Activated T-helper 1 cell treated with anti-CD3 and anti-CD28 coated beads, Interleukin-2, amount 50 U/mL, for 16 hours (primary cell): ENCODE data around the gene GCK.

ENCODE experiments used
- DNase-seq, 2 donors: peaks; one replicate each; pipeline ENCODE4 v3.0.0-alpha.2; 2020; ENCODE audit warnings: low read depth in 1 of 2, low spot score in 1 of 2

Gene GCK

DNA sequence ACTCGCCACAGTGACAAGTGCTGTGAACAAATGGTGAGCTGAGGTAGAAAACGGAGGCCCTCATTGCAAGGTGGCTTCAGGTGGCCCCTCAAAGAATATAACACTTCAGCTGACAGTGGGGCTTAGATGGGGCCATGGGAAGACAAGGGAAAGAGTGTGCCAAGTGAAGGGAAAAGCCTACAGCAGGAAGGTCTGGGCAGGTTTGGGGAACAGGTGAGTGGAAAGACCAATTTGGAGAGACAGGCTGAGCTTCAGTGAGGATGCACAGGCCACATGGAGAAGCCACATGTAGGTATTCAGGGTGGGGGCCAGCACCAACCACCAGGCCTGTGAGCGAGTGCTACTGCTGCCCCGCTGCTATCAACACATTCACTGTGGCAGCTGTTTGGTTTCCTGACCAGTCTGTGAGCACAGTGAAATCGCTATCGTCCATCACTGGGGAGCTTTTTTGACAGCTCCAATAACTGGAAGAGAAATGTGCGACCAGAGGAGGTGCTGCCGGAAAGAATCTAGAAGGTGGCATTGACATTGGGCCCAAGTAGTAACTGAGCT, 69.3 kb downstream of the GCK start:
- no peak for DNase-seq

DNA sequence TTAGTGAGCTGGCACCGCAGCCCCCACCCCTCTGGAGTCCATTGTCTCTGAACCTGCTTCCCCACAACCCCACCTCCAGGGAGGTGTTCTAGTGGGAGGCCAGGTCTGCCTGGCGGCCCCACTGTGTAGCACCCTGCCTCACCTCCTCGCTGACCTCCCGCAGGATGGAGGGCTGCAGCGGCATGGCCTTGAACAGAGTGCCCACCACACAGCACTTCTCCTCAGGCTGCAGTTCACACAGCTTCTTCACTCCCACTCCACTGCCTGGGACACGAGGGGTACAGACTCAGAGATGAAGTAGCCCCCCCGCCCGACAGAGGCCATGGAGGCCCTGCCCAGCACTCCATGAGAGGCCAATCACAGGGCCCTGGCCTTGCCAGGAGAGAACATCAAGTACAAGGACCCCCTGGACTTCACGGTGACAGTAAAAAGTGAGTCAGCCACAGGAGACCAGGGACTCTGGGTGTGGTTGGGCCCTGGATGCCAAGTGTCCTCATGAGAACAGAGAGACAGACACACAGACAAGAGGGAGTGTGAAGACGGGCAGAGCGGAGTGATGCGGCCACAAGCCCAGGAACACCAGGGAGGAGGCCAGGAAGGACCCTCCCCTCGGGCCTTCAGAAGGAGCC, 71.3 kb downstream of the GCK start:
- DNase-seq: no peak

DNA sequence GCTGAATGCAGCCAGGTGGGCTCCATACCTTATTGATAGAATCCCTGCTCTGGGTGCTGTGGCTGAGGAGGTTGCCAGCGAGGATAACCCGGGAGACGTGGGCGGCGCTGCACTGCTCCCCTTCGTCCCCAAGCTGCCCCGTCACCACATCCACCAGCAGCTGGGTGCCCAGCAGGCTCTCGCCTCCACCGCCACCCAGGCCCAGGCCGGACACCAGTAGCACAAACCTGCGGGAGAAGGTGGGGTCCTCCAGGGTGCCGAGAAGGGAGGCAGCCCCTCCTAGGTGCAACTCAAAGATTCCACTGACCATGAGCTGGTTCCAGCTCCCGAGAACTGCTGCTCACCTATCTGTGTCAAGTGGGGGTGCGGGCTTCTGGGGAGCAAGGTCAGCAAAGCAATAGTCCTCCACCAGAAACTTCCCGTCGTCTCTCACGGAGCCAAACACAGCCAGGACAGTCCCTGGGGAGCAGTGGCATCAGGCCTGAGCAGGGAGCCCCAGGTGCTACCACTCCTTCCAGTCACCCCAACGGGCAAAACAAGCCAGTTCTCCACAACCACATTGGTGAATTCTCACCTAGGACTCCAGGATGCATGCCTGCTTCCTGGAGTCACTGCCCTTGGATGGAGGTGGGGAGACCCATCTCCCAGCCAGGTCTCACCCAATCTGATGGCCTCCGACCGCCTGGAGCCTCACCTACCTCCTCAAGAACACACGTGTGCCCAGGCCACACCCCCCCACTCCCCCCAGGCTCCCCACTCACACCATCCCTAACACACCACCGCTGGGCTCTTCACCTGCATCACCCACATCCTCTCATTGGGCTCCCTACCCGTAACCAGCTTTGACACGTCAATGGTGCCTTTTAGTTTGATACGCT, 72.2 kb downstream of the GCK start:
- no peak for DNase-seq

DNA sequence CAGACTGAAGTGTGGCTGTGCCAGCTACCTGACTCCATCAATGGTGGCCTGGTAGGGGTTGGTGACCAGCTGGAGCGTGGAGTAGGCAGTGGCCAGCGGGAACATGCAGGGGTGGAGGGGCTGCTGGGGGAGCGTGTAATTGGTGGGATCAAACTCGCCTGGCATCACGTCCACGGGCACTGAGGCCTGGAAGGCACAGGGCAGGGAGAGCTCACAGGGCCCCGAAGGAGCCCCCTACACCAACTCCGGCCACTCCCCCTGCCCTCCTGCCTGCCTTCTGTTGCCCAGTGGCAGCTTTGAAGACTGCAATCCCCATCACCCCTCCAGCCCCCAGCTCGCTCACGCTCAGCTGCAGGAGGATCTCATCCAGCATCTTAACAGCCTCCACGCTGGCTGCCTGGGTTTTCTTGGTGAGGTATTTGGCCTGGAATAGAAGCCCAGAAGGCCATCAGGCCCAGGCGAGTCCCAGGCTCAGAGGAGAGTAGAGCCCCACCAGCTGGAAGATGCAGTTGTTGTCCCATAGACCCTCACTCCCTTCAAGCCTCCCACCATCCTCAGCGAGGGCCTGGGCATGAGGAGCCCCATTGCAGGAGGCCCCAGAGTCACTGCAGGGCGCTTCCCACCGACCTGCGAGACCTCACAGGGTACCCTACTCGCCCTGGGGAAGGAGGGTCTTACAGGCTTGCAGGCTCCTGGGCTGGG, 73.0 kb downstream of the GCK start:
- no peak for DNase-seq

DNA sequence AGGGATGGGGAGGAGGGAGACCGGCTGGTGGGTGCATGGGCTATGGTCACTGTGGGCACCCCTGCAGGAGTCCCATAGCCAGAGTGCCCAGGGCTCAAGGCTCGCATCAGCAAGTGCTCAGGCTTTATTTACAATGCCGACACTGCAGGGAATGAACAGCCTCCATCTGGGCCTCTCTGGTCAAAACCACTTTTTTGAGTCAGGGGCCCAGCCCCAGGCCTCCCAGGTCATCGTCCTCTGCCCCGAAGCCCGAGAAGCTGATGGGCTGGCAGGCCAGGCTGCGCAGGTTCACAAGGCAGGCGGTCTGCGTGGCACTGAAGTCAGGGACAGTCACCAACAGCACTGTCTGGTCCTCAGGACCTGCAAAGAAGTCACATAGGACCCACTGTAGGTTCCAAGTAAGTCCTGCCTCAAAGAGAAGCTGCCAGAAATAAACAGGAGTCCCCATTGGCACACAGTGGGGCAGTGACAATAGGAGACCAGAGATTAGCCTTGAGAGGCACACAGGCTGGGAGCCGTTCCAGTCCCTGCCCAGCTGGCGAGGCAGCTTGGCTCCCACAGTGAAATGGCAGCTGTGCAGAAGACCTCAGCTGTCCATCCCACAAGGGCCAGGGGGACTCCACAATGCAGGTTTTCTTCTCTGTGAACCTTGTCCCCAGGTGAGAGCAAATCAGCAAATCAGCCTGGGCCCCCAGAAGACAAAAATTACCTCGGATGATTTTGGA, 74.5 kb downstream of the GCK start:
- no peak for DNase-seq

DNA sequence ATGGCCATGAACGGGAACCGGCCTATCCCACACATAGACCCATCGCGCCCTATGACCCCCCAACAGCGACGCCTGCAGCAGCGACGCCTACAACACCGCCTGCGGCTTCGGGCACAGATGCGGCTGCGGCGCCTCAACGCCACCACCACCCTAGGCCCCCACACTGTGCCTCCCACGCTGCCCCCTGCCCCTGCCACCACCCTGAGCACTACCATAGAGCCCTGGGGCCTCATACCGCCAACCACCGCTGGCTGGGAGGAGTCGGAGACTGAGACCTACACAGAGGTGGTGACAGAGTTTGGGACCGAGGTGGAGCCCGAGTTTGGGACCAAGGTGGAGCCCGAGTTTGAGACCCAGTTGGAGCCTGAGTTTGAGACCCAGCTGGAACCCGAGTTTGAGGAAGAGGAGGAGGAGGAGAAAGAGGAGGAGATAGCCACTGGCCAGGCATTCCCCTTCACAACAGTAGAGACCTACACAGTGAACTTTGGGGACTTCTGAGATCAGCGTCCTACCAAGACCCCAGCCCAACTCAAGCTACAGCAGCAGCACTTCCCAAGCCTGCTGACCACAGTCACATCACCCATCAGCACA, 75.4 kb downstream of the GCK start:
- DNase-seq: no peak

DNA sequence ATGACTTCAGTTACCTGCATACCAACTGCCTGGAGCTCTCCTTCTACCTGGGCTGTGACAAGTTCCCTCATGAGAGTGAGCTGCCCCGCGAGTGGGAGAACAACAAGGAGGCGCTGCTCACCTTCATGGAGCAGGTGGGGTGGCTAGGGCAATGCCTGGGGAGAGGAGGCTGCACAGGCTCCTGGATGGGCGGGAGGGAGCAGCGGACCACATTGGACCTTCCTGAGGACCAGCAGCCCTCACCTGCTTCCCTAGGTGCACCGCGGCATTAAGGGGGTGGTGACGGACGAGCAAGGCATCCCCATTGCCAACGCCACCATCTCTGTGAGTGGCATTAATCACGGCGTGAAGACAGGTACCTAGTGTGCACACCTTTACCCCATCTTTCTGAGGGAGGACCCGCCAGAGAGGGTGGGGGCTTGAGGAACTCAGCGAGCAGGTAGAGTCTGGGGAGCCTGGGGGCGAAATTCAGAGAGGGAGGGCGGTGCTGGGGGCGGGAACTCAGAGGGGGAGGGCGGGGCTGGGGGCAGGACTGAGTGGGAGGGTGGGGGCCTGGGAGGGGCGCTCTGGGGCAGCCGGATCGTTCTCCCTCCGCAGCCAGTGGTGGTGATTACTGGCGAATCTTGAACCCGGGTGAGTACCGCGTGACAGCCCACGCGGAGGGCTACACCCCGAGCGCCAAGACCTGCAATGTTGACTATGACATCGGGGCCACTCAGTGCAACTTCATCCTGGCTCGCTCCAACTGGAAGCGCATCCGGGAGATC, 76.1 kb downstream of the GCK start:
- no peak for DNase-seq

DNA sequence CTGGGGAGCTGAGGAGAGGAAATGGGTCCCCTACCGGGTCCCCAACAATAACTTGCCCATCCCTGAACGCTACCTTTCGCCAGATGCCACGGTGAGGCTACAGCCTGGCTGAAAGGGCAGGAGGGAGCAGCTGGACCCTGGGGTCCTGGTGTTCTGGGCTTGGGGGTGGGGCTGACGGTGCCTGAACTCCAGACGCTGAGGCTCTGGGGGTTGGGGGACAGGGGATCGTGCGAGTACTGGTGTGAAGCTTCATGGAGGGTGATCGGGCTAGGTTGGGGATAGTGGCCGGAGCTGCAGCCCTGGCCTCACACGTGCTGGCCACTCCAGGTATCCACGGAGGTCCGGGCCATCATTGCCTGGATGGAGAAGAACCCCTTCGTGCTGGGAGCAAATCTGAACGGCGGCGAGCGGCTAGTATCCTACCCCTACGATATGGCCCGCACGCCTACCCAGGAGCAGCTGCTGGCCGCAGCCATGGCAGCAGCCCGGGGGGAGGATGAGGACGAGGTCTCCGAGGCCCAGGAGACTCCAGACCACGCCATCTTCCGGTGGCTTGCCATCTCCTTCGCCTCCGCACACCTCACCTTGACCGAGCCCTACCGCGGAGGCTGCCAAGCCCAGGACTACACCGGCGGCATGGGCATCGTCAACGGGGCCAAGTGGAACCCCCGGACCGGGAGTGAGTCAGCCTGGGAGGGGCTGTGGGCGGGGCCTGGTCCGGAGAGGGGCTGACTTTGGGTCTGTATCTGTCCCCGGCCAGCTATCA, 76.8 kb downstream of the GCK start:
- no peak for DNase-seq

DNA sequence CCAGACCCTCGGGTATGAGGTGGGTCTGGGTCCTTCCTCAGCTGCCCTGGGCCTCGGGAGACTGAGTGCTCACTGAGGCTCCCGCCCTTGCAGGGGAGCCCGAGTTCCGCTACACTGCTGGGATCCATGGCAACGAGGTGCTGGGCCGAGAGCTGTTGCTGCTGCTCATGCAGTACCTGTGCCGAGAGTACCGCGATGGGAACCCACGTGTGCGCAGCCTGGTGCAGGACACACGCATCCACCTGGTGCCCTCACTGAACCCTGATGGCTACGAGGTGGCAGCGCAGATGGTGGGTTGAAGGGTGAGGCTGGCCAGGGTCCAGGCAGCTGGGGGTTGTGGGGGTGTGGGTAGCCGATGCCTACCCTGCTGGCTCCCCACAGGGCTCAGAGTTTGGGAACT, 77.5 kb downstream of the GCK start:
- DNase-seq: no peak

DNA sequence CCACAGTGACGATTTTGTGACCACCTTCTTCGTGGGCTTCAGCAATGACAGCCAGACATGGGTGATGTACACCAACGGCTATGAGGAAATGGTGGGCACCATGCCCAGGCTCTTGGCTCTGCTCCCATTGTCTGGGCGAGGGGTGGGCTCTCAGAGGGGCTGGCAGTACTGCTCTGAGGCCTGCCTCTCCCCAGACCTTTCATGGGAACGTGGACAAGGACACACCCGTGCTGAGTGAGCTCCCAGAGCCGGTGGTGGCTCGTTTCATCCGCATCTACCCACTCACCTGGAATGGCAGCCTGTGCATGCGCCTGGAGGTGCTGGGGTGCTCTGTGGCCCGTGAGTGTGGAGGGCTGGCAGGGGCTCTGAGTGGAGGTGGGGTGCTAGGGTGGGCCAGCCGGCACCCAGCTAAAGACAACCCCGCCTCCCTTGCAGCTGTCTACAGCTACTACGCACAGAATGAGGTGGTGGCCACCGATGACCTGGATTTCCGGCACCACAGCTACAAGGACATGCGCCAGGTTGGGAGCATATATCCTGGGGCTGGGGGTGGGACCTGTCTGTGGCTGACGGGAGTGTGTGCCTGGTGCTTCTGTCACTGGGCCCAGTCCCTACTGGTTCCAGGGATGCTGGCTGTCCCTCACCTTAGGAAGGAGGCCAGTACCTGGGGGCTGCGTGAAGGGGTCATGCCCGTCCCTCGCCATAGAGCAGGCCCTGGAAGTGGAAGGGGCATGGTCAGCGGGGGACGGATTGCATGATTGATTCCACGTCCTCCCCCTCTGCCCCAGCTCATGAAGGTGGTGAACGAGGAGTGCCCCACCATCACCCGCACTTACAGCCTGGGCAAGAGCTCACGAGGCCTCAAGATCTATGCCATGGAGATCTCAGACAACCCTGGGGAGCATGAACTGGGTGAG, 78.3 kb downstream of the GCK start:
- no peak for DNase-seq

DNA sequence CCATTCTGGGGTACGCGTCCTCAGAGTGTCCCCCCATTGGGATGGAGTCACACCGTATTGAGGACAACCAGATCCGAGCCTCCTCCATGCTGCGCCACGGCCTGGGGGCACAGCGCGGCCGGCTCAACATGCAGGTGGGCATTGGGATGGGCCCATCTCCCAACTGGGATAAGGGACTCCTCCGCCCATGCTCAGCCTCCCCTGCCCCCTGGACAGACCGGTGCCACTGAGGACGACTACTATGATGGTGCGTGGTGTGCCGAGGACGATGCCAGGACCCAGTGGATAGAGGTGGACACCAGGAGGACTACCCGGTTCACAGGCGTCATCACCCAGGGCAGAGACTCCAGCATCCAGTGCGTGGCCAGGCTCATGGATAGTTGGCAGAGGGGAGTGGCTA, 79.2 kb downstream of the GCK start:
- no peak for DNase-seq

DNA sequence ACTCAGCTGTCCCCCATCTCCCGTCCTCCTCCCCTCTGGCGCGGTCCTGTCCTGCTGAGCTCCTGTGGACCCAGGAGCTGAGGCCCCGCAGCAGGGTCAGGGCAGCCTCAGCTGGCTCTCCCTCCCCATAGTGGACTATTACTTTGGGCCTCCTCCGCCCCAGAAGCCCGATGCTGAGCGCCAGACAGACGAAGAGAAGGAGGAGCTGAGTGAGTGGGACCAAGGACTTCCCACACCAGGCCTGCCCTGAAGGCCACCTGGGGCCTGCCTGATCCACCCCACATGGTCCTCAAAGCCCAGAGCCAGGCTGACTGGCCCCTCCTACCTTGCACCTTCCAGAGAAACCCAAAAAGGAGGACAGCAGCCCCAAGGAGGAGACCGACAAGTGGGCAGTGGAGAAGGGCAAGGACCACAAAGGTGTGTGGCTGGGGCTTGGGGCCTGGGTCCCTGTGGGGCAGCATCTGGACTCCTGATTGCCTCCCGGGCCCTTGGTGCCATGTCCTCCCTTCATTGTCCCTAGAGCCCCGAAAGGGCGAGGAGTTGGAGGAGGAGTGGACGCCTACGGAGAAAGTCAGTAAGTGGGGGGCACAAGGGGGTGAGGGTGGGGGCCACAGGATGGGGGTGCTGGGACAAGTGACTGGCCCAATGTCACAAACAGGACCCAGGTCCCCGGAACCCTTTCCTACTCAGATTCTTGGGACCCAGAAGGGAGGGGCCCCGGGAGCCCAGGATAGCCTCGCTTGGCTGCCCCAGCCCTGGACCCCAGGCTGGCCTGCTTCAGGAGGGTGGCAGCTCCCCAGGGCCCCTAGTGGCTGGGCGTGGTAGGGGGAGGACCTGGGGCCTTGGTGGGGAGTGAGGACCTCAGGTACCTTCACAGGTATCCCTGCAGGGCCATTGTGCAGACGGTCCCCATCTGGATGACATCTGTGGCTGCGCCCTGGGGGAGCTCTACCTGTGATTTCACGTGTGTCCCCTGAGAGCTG, 80.2 kb downstream of the GCK start:
- no peak for DNase-seq

DNA sequence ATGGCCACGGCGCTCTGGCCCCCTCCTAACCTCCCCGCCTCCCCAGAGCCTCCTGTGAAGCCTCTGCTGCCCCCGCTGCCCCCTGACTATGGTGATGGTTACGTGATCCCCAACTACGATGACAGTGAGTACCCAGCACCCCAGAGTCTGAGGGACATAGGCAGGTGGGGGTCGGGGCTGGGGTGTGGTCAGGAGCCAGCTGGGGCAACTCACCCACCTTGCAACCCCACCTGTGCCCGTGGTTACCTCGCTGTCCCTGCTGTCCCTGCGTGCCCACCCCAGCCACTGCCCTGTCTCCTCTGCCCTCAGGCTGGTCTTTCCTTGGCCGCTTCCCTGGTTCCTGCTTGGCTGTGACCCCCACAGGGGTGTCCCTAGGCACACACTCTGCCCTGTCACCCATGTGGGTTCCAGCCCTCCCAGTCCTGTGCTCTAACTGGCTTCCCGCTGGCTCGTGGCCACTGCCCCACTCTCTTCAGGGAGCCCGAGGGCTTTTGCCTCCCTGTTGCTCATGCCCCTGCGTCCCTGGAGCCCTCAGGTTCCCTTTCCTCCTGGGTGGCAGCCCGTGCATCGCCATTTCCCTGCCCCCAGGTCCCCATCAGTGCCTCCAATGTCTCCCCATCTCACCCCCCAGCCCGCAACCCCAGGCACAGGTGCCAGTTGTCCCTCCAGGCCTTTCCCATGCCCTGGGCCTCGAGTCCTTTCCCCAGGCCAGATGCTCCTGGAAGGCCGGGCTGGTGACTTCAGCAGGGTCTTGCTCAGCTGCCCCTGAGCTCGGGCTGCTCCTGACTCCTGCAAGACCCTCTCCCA, 81.1 kb downstream of the GCK start:
- no peak for DNase-seq

DNA sequence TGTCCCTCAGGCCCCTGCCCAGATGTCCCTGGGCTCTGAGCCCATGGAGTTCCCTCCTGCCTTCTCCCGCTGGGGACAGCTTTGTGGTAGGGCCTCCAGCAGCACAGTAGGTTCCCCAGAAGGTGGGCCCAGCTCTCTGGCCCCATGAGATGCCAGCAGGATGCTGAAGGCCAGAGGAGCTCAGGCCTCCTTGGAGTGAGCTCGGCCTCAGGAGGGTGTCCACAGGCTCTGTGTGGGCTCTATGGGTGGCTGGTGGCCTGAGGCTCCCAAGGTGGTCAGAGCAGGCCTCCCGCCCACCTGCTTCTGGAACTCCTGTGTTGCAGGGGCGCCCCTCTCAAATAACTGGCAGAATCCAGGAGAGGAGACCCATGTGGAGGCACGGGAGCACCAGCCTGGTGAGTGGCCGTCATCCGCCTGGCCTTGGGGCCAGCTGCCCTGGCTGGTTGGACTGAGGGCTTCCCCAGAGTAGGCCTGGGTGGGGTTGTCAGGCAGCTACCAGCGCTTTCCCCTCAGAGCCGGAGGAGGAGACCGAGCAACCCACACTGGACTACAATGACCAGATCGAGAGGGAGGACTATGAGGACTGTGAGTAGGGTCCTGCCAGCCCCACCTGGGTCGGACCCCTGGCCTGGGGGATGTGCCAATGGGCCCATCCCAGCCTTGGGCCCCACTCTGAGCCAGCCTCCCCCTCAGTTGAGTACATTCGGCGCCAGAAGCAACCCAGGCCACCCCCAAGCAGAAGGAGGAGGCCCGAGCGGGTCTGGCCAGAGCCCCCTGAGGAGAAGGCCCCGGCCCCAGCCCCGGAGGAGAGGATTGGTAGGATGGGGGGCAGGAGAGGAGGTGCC, 81.9 kb downstream of the GCK start:
- no peak for DNase-seq

DNA sequence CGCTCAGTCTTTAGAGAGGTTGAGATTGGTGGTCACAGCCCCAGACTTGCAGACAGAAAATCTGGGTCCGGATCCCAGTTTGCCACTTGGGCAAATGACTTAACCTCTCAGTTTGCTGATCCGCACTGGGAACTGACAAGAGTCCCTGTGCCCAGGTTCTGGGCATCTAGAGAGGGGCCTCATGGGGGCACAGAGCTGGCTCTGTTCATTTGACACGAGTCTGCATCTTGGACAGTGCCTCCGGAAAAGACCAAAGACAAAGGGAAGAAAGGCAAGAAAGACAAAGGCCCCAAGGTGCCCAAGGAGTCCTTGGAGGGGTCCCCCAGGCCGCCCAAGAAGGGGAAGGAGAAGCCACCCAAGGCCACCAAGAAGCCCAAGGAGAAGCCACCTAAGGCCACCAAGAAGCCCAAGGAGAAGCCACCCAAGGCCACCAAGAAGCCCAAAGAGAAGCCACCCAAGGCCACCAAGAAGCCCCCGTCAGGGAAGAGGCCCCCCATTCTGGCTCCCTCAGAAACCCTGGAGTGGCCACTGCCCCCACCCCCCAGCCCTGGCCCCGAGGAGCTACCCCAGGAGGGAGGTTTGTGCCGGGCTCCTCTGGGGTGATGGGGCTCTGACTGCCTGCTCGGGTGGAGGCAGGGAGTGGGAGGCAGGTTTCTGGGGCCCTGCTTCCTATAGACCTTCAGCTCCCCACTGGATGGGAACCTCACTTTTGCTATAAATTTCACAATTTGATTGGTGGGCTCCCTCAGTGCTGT, 82.8 kb downstream of the GCK start:
- no peak for DNase-seq
